HEK293 (cell line): ENCODE data around the gene ATP8A2.

Source experiments
- CTCF ChIA-PET: fragments of 350-600 bp; formaldehyde crosslinking; extraction: SDS; loops from one replicate; lab custom pipeline; 2021; ENCODE audit warnings: antibody characterized with exemption; lab: Yijun Ruan, JAX
- POLR2A ChIA-PET: fragments of 300-600 bp; formaldehyde crosslinking; extraction: SDS; loops from one replicate; lab custom pipeline; 2020; ENCODE audit warnings: antibody characterized with exemption, inconsistent platforms; lab: Yijun Ruan, JAX
- H3K27ac ChIP-seq: fragments of 200-500 bp; sonication (Bioruptor generic); 2 replicates; pipeline ENCODE4 v1.5.1; 2014; ENCODE audit warnings: low read depth, low read length, control low read depth, inconsistent platforms; ENCODE audit errors: extremely low read depth
- H3K36me3 ChIP-seq, 2 experiments: fragments of 200-500 bp in 1 of 2; sonication (Bioruptor generic) in 1 of 2; 1 replicate in 1 of 2; 2 replicates in 1 of 2; pipeline ENCODE4 v1.5.1; 2014 to 2017; ENCODE audit warnings: inconsistent platforms in 2 of 2, low read length in 2 of 2; ENCODE audit not compliant: control insufficient read depth in 2 of 2, insufficient read depth in 1 of 2
- H3K4me1 ChIP-seq: fragments of 200-500 bp; sonication (Bioruptor generic); 2 replicates; pipeline ENCODE4 v1.5.1; 2014; ENCODE audit warnings: mild to moderate bottlenecking, low read length, inconsistent platforms; ENCODE audit not compliant: control insufficient read depth, insufficient read depth
- H3K4me3 ChIP-seq: 2 replicates; pipeline ENCODE4 v1.5.1; 2011; ENCODE audit warnings: low read depth, mild to moderate bottlenecking, control low read depth, low read length, moderate library complexity
- H3K9me3 ChIP-seq: fragments of 200-500 bp; sonication (Bioruptor generic); 2 replicates; pipeline ENCODE4 v1.5.1; 2014; ENCODE audit warnings: low read depth, low read length, inconsistent platforms; ENCODE audit not compliant: control insufficient read depth, insufficient read depth
- GLI4 ChIP-seq: fragments of 450-650 bp; formaldehyde crosslinking; IDR thresholded peaks from 2 replicates; pipeline ENCODE4 v1.5.1; 2016; ENCODE audit warnings: missing biosample characterization, missing genetic modification characterization
- KLF16 ChIP-seq: fragments of 450-650 bp; formaldehyde crosslinking; IDR thresholded peaks from 2 replicates; pipeline ENCODE4 v1.5.1; 2017; ENCODE audit warnings: missing biosample characterization, missing genetic modification characterization
- MYNN ChIP-seq: fragments of 450-650 bp; formaldehyde crosslinking; IDR thresholded peaks from 2 replicates; pipeline ENCODE4 v1.5.1; 2016; ENCODE audit warnings: missing biosample characterization, missing genetic modification characterization, borderline replicate concordance
- REPIN1 ChIP-seq: fragments of 450-650 bp; formaldehyde crosslinking; IDR thresholded peaks from 2 replicates; pipeline ENCODE4 v1.5.1; 2017; ENCODE audit warnings: missing biosample characterization, missing genetic modification characterization, low read depth
- SETDB1 ChIP-seq: IDR thresholded peaks from one replicate; pipeline ENCODE4 v1.6.1; 2017; ENCODE audit warnings: mild to moderate bottlenecking, low read length, moderate library complexity, mixed read lengths; ENCODE audit not compliant: insufficient read length
- YY1 ChIP-seq: fragments of 450-650 bp; formaldehyde crosslinking; IDR thresholded peaks from 2 replicates; pipeline ENCODE4 v1.5.1; 2018; ENCODE audit warnings: missing biosample characterization, missing genetic modification characterization
- ZIC2 ChIP-seq: fragments of 450-650 bp; formaldehyde crosslinking; IDR thresholded peaks from 2 replicates; pipeline ENCODE4 v1.5.1; 2016; ENCODE audit warnings: missing biosample characterization, missing genetic modification characterization
- ZNF114 ChIP-seq: fragments of 450-650 bp; formaldehyde crosslinking; IDR thresholded peaks from 2 replicates; pipeline ENCODE4 v1.5.0; 2017; ENCODE audit warnings: missing biosample characterization, missing genetic modification characterization
- ZNF121 ChIP-seq: fragments of 450-650 bp; formaldehyde crosslinking; IDR thresholded peaks from 2 replicates; pipeline ENCODE4 v1.5.1; 2016; ENCODE audit warnings: missing biosample characterization, missing genetic modification characterization
- ZNF140 ChIP-seq: fragments of 450-650 bp; formaldehyde crosslinking; IDR thresholded peaks from 2 replicates; pipeline ENCODE4 v1.5.1; 2016; ENCODE audit warnings: missing biosample characterization, missing genetic modification characterization
- ZNF155 ChIP-seq: fragments of 450-650 bp; formaldehyde crosslinking; IDR thresholded peaks from 2 replicates; pipeline ENCODE4 v1.5.1; 2016; ENCODE audit warnings: missing biosample characterization, missing genetic modification characterization
- ZNF16 ChIP-seq: fragments of 450-650 bp; formaldehyde crosslinking; IDR thresholded peaks from 2 replicates; pipeline ENCODE4 v1.5.1; 2016; ENCODE audit warnings: low read depth, missing biosample characterization, missing genetic modification characterization
- ZNF174 ChIP-seq: fragments of 450-650 bp; formaldehyde crosslinking; IDR thresholded peaks from 2 replicates; pipeline ENCODE4 v1.5.0; 2017; ENCODE audit warnings: missing biosample characterization, mild to moderate bottlenecking, missing genetic modification characterization
- ZNF175 ChIP-seq: fragments of 450-650 bp; formaldehyde crosslinking; IDR thresholded peaks from 2 replicates; pipeline ENCODE4 v1.5.1; 2016; ENCODE audit warnings: missing biosample characterization, missing genetic modification characterization
- ZNF214 ChIP-seq: fragments of 450-650 bp; formaldehyde crosslinking; IDR thresholded peaks from 2 replicates; pipeline ENCODE4 v1.5.1; 2017; ENCODE audit warnings: missing biosample characterization, mild to moderate bottlenecking, missing genetic modification characterization, borderline replicate concordance
- ZNF48 ChIP-seq: fragments of 450-650 bp; formaldehyde crosslinking; IDR thresholded peaks from 2 replicates; pipeline ENCODE4 v1.5.1; 2016; ENCODE audit warnings: missing biosample characterization, missing genetic modification characterization
- ZNF530 ChIP-seq: fragments of 450-650 bp; formaldehyde crosslinking; IDR thresholded peaks from 2 replicates; pipeline ENCODE4 v1.5.1; 2016; ENCODE audit warnings: low read depth, missing biosample characterization, missing genetic modification characterization
- ZNF624 ChIP-seq: fragments of 450-650 bp; formaldehyde crosslinking; IDR thresholded peaks from 2 replicates; pipeline ENCODE4 v1.5.1; 2017; ENCODE audit warnings: missing biosample characterization, missing genetic modification characterization
- ZNF677 ChIP-seq: fragments of 450-650 bp; IDR thresholded peaks from 2 replicates; pipeline ENCODE4 v1.5.0; 2018; ENCODE audit warnings: missing biosample characterization, mild to moderate bottlenecking, missing genetic modification characterization, moderate library complexity
- ZNF791 ChIP-seq: fragments of 450-650 bp; formaldehyde crosslinking; IDR thresholded peaks from 2 replicates; pipeline ENCODE4 v1.5.1; 2016; ENCODE audit warnings: missing biosample characterization, missing genetic modification characterization
- ZSCAN16 ChIP-seq: fragments of 450-650 bp; formaldehyde crosslinking; IDR thresholded peaks from 2 replicates; pipeline ENCODE4 v1.5.1; 2016; ENCODE audit warnings: missing biosample characterization, missing genetic modification characterization
- ZSCAN23 ChIP-seq: fragments of 450-650 bp; formaldehyde crosslinking; IDR thresholded peaks from 2 replicates; pipeline ENCODE4 v1.5.1; 2016; ENCODE audit warnings: missing biosample characterization, missing genetic modification characterization
- TF ChIP-seq, protein P1 (sequence below): fragments of 450-650 bp; formaldehyde crosslinking; IDR thresholded peaks from 2 replicates; pipeline ENCODE4 v1.5.0; 2017; ENCODE audit warnings: missing biosample characterization, missing genetic modification characterization, borderline replicate concordance
- TF ChIP-seq, protein P2 (sequence below): fragments of 450-650 bp; formaldehyde crosslinking; IDR thresholded peaks from 2 replicates; pipeline ENCODE4 v1.5.1; 2016; ENCODE audit warnings: missing biosample characterization, missing genetic modification characterization
- TF ChIP-seq, protein P3 (sequence below): fragments of 450-650 bp; formaldehyde crosslinking; IDR thresholded peaks from 2 replicates; pipeline ENCODE4 v1.5.1; 2016; ENCODE audit warnings: missing biosample characterization, missing genetic modification characterization

Gene ATP8A2

DNA sequence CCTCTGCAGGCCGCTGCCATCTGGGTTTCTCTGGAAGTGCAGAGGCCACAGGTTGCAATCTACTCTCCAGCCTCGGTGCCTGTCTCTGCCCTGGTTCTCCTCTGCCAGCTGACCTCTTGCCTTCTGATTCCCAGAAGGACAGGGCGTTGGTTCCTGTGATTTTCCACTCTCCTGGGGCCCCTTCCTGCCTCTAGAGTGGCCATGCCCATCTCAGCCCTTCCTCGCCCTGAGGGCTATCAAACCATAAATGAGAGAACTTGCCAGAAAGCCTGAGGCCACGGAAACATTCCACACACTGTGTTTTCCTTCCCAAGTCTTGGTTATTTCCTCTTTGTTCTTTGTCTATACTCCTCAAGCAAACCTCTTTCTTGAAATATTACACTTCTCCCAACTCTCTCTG is 533.8 kb downstream of the ATP8A2 start:
- TF ChIP-seq ZNF624 (tag by site-specific recombination), result no peak
- no peak for TF ChIP-seq GLI4 (tag by site-specific recombination)
- TF ChIP-seq, protein P1, sequence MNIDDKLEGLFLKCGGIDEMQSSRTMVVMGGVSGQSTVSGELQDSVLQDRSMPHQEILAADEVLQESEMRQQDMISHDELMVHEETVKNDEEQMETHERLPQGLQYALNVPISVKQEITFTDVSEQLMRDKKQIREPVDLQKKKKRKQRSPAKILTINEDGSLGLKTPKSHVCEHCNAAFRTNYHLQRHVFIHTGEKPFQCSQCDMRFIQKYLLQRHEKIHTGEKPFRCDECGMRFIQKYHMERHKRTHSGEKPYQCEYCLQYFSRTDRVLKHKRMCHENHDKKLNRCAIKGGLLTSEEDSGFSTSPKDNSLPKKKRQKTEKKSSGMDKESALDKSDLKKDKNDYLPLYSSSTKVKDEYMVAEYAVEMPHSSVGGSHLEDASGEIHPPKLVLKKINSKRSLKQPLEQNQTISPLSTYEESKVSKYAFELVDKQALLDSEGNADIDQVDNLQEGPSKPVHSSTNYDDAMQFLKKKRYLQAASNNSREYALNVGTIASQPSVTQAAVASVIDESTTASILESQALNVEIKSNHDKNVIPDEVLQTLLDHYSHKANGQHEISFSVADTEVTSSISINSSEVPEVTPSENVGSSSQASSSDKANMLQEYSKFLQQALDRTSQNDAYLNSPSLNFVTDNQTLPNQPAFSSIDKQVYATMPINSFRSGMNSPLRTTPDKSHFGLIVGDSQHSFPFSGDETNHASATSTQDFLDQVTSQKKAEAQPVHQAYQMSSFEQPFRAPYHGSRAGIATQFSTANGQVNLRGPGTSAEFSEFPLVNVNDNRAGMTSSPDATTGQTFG (tag by site-specific recombination), result no peak
- TF ChIP-seq ZNF214 (tag by site-specific recombination), result no peak
- TF ChIP-seq REPIN1 (tag by site-specific recombination), result no peak
- no peak for TF ChIP-seq ZNF175 (tag by site-specific recombination)
- TF ChIP-seq, protein P2, sequence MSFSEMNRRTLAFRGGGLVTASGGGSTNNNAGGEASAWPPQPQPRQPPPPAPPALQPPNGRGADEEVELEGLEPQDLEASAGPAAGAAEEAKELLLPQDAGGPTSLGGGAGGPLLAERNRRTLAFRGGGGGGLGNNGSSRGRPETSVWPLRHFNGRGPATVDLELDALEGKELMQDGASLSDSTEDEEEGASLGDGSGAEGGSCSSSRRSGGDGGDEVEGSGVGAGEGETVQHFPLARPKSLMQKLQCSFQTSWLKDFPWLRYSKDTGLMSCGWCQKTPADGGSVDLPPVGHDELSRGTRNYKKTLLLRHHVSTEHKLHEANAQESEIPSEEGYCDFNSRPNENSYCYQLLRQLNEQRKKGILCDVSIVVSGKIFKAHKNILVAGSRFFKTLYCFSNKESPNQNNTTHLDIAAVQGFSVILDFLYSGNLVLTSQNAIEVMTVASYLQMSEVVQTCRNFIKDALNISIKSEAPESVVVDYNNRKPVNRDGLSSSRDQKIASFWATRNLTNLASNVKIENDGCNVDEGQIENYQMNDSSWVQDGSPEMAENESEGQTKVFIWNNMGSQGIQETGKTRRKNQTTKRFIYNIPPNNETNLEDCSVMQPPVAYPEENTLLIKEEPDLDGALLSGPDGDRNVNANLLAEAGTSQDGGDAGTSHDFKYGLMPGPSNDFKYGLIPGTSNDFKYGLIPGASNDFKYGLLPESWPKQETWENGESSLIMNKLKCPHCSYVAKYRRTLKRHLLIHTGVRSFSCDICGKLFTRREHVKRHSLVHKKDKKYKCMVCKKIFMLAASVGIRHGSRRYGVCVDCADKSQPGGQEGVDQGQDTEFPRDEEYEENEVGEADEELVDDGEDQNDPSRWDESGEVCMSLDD, result no peak
- Histone ChIP-seq H3K9me3 (no peaks in the 10 kb centered on the region), H3K4me1 (no peaks in the 10 kb centered on the region), H3K4me3 (no peak overlapping the region), H3K36me3 (no peaks in the 10 kb centered on the region), H3K27ac (no peak overlapping the region)
- POLR2A ChIA-PET, result no interaction called here
- CTCF ChIA-PET, result no interaction called here

DNA sequence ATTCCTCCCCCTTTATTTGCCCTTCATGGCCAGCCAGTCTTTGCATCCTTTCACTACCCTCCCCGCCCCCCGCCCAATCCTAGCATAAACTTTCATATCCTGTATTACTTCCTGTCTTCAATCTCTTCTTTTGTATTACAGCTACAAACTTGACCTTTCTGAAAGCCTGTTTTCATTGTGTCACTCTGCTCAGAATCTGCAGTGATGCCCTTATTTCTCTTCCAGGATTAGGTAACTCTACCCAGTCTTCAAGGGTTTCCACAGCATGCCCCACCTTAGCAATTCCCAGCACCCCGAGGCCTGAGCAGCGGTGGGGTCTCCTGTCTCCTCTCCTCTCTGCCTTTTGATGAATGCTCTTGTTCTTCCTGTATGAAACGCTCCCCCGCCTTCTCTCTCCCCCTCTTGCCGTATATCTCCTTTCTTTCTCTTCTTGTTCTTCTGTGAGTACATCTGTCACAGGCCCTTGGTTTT is 534.5 kb downstream of the ATP8A2 start:
- TF ChIP-seq ZNF121 (tag by site-specific recombination) (no peak), ZNF16 (tag by site-specific recombination) (no peak), KLF16 (tag by site-specific recombination) (no peak), YY1 (tag by site-specific recombination) (no peak), ZSCAN23 (no peak), ZNF114 (no peak), MYNN (no peak), ZIC2 (tag by site-specific recombination) (no peak), ZNF677 (tag by site-specific recombination) (no peak), ZNF155 (no peak)
- TF ChIP-seq, protein P3, sequence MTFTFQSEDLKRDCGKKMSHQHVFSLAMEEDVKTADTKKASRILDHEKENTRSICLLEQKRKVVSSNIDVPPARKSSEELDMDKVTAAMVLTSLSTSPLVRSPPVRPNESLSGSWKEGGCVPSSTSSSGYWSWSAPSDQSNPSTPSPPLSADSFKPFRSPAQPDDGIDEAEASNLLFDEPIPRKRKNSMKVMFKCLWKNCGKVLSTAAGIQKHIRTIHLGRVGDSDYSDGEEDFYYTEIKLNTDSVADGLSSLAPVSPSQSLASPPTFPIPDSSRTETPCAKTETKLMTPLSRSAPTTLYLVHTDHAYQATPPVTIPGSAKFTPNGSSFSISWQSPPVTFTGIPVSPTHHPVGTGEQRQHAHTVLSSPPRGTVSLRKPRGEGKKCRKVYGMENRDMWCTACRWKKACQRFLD (tag by site-specific recombination), result no peak
- TF ChIP-seq, all 188 proteins: peak for 0
- Histone ChIP-seq H3K4me1 (no peaks in the 10 kb centered on the region), H3K9me3 (no peaks in the 10 kb centered on the region), H3K4me3 (no peak overlapping the region), H3K27ac (no peak overlapping the region), H3K36me3 (no peaks in the 10 kb centered on the region)
- ChIA-PET POLR2A (no interaction called here), CTCF (no interaction called here)

DNA sequence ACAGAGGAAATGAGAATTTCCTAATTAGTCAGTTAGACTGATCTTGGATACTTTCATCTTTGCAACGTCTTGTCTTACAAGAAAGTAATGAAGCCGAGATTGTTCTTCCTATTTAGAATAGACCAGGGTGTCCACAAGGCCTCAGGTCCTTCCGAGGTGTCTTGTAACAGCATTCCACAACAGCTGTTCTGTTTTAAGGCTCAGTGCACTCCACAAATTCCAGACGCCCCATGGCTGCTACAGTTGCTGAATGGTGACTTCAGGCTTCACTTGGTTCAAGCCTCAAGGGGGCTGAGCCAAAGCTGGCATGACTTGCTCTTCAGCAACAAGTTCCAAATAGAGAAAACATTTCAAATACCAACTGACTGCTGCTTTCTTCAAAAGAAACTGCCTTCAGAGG is 536.6 kb downstream of the ATP8A2 start:
- Histone ChIP-seq H3K4me3 (no peak overlapping the region), H3K36me3 (no peaks in the 10 kb centered on the region), H3K9me3 (no peaks in the 10 kb centered on the region), H3K4me1 (no peaks in the 10 kb centered on the region), H3K27ac (no peak overlapping the region)
- POLR2A ChIA-PET, result no interaction called here
- TF ChIP-seq SETDB1, result no peak
- TF ChIP-seq ZNF530 (tag by site-specific recombination), result no peak
- no peak for TF ChIP-seq ZNF140
- TF ChIP-seq ZNF791 (tag by site-specific recombination), result no peak
- TF ChIP-seq ZSCAN16, result no peak
- no peak for TF ChIP-seq ZNF48
- TF ChIP-seq, protein P2, result no peak
- TF ChIP-seq ZNF174 (tag by site-specific recombination), result no peak
- CTCF ChIA-PET, result no interaction called here
